Natural killer cell (primary cell): ENCODE results near the gene TAL1. TPM values are rescaled to one million over a fixed set of nuclear protein-coding genes. Genes with fewer than 3 reads are reported as not detected.

Source experiments
- ATAC-seq, 3 donors: fragments of 150-1000 bp in 2 of 3; fragments of 200-7000 bp in 1 of 3; cut with Tn5 transposase; 1 replicate in 1 of 3; 2 replicates in 2 of 3; pipeline ENCODE4 v1.10.0; 2021; ENCODE audit warnings: mild to moderate bottlenecking in 2 of 3, moderate library complexity in 2 of 3
- DNase-seq, 2 donors: peaks; one replicate each; pipeline versions ENCODE4 v3.0.0 to v3.0.0-alpha.2; 2013 to 2021; ENCODE audit warnings: mixed read lengths in 1 of 2
- H3K27ac ChIP-seq: one replicate; pipeline ENCODE4 v1.5.1; 2013; ENCODE audit warnings: mild to moderate bottlenecking, low read length
- H3K27me3 ChIP-seq: one replicate; pipeline ENCODE4 v1.6.1; 2013; ENCODE audit warnings: low read length; ENCODE audit not compliant: control insufficient read depth, insufficient read depth
- H3K36me3 ChIP-seq: one replicate; pipeline ENCODE4 v1.6.1; 2013; ENCODE audit warnings: low read length; ENCODE audit not compliant: control insufficient read depth, insufficient read depth
- H3K4me1 ChIP-seq: one replicate; pipeline ENCODE4 v1.6.1; 2013; ENCODE audit warnings: low read length; ENCODE audit not compliant: control insufficient read depth, insufficient read depth
- H3K4me3 ChIP-seq: one replicate; pipeline ENCODE4 v1.5.1; 2013; ENCODE audit warnings: low read length
- H3K9me3 ChIP-seq: one replicate; pipeline ENCODE4 v1.6.1; 2013; ENCODE audit warnings: low read length; ENCODE audit not compliant: control insufficient read depth, insufficient read depth
- H3K27ac Mint-ChIP-seq, 2 donors: one replicate each; pipeline ENCODE4 v1.8.0; 2022; ENCODE audit warnings: mild to moderate bottlenecking in 2 of 2, mixed read lengths in 2 of 2, moderate library complexity in 1 of 2
- H3K27me3 Mint-ChIP-seq, 2 donors: one replicate each; pipeline ENCODE4 v1.8.0; 2022; ENCODE audit warnings: low read depth in 2 of 2, mixed read lengths in 2 of 2
- H3K36me3 Mint-ChIP-seq: one replicate; pipeline ENCODE4 v1.8.0; 2022; ENCODE audit warnings: mixed read lengths
- H3K4me1 Mint-ChIP-seq, 2 donors: one replicate each; pipeline ENCODE4 v1.8.0; 2022; ENCODE audit warnings: mixed read lengths in 2 of 2
- H3K4me3 Mint-ChIP-seq: one replicate; pipeline ENCODE4 v1.8.0; 2022; ENCODE audit warnings: mild to moderate bottlenecking, moderate library complexity, mixed read lengths
- H3K9me3 Mint-ChIP-seq, 2 donors: one replicate each; pipeline ENCODE4 v1.8.0; 2022; ENCODE audit warnings: mixed read lengths in 2 of 2
- CTCF ChIP-seq: fragments of 200-600 bp; IDR thresholded peaks from one replicate; pipeline ENCODE4 v1.8.0; 2022; ENCODE audit warnings: antibody characterized with exemption
- WGBS: methylation state at CpG from one replicate; pipeline ENCODE4 v1.1.7; 2013; ENCODE audit warnings: missing lambda C conversion rate; ENCODE audit not compliant: insufficient coverage; 5-methylcytosine and 5-hydroxymethylcytosine counted together
- intact Hi-C: fragments of 100-400 bp; cut with micrococcal nuclease; formaldehyde crosslinking; loops from one replicate; pipeline ENCODE4 v1.14.2; 2022
- total RNA-seq, 4 donors: library from RNA; stranded (reverse); fragments of 120-200 nt in 1 of 4; gene quantifications; one replicate each; pipeline versions ENCODE4 v1.2.3 to v1.2.4, GENCODE V29; 2013 to 2022

The TAL1 gene
- total RNA-seq, 3 donors from 2014 or later (not counting 1 experiment from before 2014, with no cell fraction given), result 0.91 to 6.7 (median 3.5) TPM

- Mint-ChIP-seq H3K9me3 (no peaks in the 10 kb centered on the region), H3K36me3 (no peaks in the 10 kb centered on the region), H3K27me3 (peaks cover 77 to 83% of the 10 kb centered on the region in 2 donors), H3K4me3 (peak overlapping the region; percentile 56), H3K27ac (no peak overlapping the region), H3K4me1 (peaks cover 22 to 38% of the 10 kb centered on the region in 2 donors)
- Histone ChIP-seq H3K4me1 (peaks cover 28% of the 10 kb centered on the region), H3K9me3 (no peaks in the 10 kb centered on the region), H3K27ac (no peak overlapping the region), H3K4me3 (no peak overlapping the region), H3K27me3 (peaks cover 62% of the 10 kb centered on the region), H3K36me3 (no peaks in the 10 kb centered on the region)
- intact Hi-C loops, result loop anchor here (10.0 kb wide), 1 partner anchor 204 kb away; the partner anchor contains the start of gene FOXD2
- DNase-seq, result peak; percentile 21 to 33
- TF ChIP-seq CTCF, result no peak
- WGBS, result 1% methylated on average over 44 of the region's 44 CpGs
- peak in 2 of 3 donors; percentile 46 to 55 for ATAC-seq
Measured at GRCh38 chr1:47230692-47231300, 1.2 kb downstream of the TAL1 start.

- peaks cover 78 to 85% of the 10 kb centered on the region in 2 donors for H3K27me3 Mint-ChIP-seq
Measured at GRCh38 chr1:47229886-47230691, 1.9 kb downstream of the TAL1 start.

GRCh38 chr1:47229031-47229885 lies 2.8 kb downstream of the TAL1 start:
- Mint-ChIP-seq H3K4me3 (peak overlapping the region; percentile 19), H3K9me3 (no peaks in the 10 kb centered on the region), H3K27ac (no peak overlapping the region), H3K4me1 (peaks cover 22 to 41% of the 10 kb centered on the region in 2 donors), H3K27me3 (peaks cover 75 to 80% of the 10 kb centered on the region in 2 donors), H3K36me3 (no peaks in the 10 kb centered on the region)
- peaks cover 67% of the 10 kb centered on the region for H3K27me3 ChIP-seq
- ATAC-seq (no peak), DNase-seq (no peak)
- 16% methylated on average over 33 of the region's 35 CpGs for WGBS
- H3K36me3 ChIP-seq, result no peaks in the 10 kb centered on the region
- no peak overlapping the region for H3K27ac ChIP-seq
- H3K4me3 ChIP-seq, result no peak overlapping the region
- peaks cover 28% of the 10 kb centered on the region for H3K4me1 ChIP-seq
- intact Hi-C loops, result no loop called here
- H3K9me3 ChIP-seq, result no peaks in the 10 kb centered on the region
- no peak for TF ChIP-seq CTCF

More at GRCh38 chr1:47229886-47230691, 1.9 kb downstream of the TAL1 start:
- no peak for ATAC-seq
- Mint-ChIP-seq H3K4me3 (peak overlapping the region; percentile 56), H3K4me1 (peaks cover 22 to 41% of the 10 kb centered on the region in 2 donors), H3K36me3 (no peaks in the 10 kb centered on the region), H3K9me3 (no peaks in the 10 kb centered on the region), H3K27ac (no peak overlapping the region)
- WGBS, result 3% methylated on average over 8 of the region's 23 CpGs
- H3K27me3 ChIP-seq, result peaks cover 62% of the 10 kb centered on the region
- H3K36me3 ChIP-seq, result no peaks in the 10 kb centered on the region
- H3K4me3 ChIP-seq, result no peak overlapping the region
- no peak for TF ChIP-seq CTCF
- H3K9me3 ChIP-seq, result no peaks in the 10 kb centered on the region
- intact Hi-C loops, result loop anchor here (10.0 kb wide), 1 partner anchor 205 kb away; the partner anchor contains the start of gene FOXD2
- H3K4me1 ChIP-seq, result peaks cover 25% of the 10 kb centered on the region
- no peak for DNase-seq
- H3K27ac ChIP-seq, result no peak overlapping the region
